NOMO-1 treated with DMSO at 0.1 percent for 48 hours (cell line): Measurements from ENCODE around the gene TSPAN11.

Source experiments
- DNase-seq: peaks from one replicate; lab custom pipeline; 2025; ENCODE audit not compliant: unreplicated experiment; lab: John Stamatoyannopoulos, UW

TSPAN11 gene

DNA sequence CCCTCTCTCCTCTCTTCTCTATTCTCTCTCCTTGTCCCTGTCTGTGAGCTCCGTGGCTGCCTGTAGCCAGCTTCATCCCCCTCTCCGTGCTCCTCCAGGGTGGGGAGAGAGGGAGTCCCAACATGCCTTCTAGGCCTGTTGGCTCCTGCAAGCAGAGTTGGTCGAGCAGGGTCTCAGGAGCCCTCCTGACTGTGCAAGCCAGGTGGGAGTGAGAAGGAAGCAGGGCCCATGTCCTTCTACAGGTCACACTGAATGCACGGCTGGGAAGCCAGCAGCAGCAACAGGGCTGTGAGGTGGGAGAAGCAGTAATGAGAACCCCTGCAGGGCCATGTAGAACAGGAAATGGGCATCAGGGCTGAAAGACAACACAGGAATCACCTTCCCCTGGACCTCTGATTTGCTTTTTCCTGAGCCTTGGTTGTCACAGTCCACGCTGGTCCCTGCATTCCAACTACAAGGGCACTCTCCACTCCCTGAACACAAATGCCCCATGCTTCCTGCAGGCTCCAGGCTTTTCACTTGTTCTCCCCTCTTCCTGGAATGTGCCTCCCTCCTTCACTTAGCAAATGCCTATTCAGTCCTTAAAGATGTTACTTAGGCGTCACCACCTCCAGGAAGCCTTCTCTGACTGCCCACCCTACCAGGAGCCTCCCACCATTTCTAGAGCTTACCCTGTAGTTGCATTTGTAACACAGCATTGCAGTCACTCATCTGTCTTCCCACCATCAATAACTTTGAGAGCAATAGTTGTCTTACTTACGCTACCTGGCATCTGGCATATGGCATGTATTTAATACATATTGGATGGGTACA is 51.2 kb downstream of the TSPAN11 start:
- DNase-seq: no peak

DNA sequence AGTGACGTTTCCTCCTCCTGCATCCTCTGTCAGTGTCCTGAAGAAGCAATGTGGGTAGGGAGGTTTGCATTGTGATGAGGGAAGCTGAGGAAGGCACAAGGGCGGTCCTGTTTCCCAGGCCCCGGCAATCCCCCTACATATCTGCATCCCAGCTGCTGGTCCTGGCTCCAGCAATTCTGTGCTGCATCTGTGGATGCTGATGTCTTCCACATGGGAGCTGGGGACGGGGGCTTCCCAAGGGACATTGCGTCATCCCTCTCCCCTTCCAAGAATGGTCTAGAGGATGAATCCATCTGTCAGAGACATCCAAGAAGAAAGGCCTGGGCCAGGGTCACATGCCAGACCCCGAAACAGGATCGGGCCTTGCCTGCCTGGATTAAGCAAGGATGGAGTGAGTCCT is 52.1 kb downstream of the TSPAN11 start:
- no peak for DNase-seq

DNA sequence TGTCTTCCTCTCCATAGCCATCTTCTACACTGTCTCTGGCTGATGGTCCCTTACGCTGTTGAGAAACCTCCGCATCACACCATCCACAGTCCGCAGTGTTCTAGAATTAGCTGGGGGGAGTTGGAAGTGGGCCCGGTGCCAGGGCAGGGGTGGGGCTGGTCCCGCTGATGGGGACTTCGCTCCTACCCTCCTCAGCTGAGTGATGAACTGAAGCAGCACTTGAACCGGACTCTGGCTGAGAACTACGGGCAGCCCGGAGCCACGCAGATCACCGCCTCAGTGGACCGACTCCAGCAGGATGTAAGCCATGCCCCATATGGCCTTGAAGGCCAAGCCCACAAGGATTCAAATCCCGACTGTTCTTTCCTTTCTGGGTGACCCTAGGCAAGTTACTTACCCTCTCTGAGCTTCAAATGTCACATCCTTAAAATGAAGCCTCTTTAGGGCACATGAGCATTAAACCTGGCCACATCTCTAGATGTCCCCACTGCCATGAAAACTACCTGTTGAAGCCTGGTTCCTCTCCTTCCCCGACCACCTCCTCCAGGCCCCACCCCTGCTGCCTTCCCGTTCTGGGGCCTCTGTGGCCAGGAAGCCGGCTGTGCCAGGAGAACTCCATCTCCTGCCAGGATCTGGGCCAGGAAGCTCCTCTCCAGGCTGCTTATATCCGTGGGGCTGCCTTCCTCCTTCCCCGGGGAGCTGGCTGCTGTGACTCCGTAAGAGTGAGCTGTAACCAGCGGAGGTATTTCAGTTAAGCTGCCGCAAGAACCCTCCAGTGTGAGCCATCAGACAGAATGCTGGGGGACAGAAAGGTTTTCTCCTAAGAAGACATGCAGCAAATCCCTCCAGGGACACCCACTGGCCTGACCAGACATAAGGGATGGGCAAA is 53.1 kb downstream of the TSPAN11 start:
- DNase-seq: no peak

DNA sequence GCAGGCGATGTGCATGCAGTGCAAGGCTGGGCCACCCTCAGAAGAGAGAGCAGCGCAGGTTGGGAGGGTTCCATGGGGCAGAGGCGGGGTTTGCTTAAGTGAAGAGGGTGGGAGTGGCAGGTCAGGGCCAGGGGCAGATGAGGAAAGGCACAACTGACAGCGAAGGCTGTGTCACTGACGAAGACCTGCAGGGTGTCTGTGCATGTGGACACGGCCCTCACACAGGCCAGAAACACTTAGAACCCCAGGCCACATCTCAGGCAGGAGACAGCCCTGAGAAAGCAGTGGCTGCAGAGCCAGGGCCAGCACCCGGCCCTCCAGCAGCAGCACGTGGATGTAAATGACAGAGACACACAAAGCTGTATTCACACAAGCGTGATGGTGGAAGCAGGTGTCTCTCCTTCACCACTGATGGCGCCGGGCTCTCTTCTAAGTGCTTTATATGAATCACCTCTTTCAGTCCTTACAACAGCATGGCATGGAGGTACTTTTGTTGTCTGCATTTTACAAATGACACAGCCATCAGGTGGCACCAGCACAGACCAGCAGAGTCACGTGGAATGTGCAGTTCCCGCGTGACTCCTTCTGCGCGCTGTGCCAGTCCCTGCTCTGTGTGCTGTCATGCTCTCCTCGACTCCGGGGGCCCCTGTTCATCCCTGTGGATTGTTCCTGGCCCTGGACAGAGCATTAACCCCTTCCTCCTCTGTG is 54.6 kb downstream of the TSPAN11 start:
- no peak for DNase-seq

DNA sequence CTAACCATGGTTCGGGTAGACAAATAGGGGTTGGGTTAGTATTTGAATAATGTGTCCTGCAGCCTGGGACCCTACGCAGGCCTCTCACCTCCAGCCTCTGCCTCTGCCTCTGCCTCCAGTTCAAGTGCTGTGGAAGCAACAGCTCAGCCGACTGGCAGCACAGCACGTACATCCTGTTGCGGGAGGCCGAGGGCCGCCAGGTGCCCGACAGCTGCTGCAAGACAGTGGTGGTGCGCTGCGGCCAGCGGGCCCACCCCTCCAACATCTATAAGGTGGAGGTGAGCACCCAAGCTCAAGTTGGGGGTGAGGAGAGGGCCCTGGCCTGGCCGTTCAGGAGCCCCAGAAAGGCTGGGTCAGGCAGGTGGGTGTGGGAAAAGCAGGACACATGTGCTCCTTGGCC is 55.9 kb downstream of the TSPAN11 start:
- no peak for DNase-seq

DNA sequence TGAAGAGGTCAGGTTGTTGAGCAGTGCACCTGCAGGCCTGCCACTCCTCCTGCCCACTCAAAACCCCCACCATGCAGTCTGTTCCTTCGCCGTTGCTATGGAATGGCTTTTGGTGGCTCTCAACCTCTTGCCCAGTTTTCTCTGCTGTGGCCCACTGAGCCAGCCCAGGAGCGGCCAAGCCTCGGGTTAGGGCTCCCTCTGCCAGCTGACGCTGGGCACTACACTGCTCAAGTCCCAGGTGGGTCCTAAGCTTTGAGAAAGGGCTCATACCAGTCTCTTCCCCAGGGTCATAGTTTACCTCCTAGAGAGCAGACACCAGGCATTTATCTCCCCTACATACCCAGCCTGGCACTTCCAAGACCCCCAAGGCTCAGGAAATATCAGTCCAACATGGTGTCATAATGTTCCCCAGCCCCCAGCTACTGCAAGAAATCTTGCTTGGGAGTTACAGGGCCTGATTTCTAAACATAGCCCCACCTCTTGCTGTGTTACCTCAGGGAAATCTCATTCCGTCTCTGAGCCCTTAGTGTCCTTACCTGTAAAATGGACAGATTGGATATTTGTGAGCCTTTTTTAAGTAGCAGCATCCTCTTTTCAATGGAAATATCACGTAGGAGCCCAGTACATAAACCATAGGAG is 59.4 kb downstream of the TSPAN11 start:
- no peak for DNase-seq

DNA sequence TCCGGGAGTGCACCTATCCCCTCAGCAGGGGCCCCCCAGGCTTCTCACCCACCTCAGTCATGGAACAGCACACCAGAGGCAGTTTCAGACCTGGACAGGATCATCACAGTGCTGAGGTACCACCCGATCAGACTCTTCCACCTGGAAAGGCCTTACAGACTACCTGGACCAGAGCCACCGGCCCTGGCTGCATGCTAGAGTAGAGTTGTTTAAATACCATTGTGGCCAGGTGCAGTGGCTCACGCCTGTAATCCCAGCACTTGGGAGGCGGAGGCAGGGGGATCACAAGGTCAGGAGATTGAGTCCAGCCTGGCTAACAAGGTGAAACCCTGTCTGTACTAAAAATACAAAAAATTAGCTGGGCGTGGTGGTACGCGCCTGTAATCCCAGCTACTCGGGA is 61.5 kb downstream of the TSPAN11 start:
- no peak for DNase-seq

DNA sequence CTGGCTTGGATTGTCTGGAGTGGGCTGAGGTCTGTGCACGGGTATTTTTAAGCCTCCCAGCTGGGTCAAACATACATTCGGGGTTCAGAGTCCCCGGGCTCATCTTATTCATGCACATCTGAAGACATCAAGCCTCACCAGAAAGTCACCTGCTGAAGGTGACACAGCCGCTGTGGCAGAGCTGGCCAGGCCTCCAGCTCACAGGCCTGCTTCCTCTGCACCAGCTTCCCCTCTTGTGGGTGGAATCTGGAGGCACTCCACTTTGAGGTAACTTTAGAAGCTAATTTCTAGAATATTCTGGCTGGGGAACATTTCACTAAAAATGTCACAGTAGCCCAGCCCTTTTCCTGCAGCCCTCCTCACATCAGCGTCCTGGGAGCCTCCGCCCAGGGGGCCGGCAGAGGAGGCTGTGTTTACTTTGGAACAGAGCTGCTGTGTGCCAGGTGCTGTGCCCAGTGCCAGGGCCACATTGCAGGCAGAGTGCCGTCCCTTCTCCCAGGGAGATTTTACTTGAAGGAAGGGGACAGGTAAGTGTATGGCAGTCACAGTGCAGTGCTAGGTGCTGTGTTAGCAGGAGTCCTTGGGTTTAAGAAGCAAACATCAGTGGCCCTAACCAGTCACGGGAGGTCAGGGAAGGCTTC is 62.2 kb downstream of the TSPAN11 start:
- DNase-seq: no peak

DNA sequence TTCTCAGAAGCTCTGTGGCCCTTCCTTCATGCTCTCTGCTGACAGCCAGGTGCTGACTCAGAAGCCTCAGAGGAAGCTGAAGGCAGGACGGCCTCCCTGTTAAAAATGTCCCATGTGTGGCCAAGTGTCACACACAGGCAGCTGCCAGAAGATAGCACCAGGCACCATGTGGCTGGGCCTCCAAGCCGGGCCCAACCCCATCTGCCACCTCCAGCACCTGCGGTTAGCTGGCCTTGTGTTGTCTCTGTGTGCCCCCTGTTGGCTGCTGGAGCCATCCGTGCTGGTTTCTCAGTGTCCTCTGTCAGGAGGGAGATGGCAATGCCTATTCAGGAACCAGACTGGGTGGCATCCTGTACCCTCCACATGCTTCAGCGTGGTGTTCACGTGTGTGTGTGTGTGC is 63.2 kb downstream of the TSPAN11 start:
- DNase-seq: no peak

DNA sequence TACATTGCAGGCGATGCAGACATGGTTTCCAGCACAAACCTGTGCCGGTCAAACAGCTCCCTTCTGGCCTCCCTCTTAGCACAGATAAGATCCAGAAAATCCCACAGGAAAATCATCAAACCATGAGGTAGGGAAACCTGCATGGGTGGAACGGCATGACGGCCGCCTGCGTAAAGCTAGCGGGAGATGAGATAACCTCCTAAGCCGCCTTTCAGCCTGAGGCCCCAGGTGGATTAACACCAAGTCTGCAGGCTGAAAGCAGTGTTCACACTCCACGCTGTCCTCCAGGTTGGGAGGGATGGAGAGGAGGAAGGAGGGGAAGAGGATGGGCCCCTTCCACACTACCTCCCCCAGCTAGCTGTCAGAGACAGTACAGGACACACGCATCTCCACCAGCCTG is 63.8 kb downstream of the TSPAN11 start:
- DNase-seq: no peak

DNA sequence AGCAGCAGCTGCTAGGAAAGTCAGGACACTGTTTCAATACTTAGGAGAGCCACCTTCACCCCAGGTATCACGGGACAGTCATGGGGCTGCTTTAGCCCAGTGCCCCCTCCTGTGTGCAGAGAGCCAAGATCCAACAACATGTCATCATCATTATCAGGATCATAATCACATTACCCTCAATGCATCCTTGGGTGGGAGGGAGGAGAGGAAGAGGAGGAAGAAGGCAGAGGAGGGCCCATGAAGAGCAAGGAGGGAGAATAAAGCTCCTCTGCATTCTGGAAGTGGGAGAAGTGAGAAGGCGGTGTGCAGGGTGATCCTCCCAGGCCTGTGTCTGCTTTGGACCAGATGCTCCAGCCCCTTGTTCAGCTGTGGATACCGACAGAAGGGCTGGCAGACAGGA is 64.2 kb downstream of the TSPAN11 start:
- no peak for DNase-seq

DNA sequence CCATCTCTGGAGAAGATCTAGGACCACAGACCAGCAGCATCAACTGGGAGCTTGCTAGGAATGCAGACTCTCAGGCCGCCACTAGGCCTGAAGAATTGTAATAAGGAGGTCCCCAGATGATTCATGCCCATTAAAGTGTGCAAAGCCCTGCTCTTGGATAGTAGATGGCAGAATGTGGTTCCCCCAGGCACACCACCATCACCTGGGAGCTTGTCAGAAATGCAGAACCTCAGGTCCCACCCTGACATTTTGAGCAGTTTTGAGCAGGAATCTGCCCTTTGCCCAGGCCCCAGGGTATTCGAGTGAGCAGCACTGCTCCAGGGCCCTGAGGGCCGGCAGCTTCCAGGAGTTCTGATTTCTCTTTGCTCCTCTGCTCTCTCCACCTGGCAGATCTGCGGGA is 64.9 kb downstream of the TSPAN11 start:
- DNase-seq: no peak

DNA sequence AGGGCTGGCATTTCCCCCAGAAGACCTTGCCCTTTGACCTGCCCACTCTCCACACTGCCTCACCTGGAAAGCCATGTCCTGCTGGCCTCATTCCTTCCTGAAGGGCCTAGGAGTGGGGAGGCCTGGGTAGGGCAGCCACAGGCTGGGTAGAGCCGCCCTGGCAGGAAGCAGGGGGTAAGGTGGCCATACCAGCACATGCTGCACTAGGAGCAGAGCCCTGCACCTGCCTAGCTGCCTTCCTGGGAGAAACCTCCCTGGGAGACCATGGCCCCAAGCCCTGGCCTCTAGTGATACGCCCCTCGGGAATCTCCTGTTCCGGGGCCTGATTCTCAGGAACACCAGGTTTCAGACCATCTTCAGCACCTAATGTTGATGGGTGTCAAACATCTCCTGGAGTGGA is 65.8 kb downstream of the TSPAN11 start:
- DNase-seq: no peak

DNA sequence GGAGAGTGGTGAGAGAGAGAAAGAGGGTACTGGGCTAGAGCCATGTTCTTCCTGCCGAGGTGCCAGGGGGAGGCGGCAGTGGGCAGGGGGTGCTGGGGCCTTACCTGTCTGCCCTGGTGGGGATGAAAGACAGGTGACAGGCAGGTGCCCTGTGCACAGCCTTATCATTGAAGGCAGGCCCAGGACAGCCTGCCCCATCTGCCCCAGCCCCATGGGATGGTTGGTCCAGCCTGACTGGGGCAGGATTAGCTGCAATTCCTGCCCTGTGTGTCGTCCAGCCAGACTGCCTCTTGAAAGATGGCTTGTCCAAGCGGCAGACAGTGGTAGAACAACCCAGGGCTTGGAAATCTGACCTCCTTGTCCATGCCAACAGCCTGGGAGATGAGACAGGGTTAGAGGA is 67.2 kb downstream of the TSPAN11 start:
- no peak for DNase-seq

DNA sequence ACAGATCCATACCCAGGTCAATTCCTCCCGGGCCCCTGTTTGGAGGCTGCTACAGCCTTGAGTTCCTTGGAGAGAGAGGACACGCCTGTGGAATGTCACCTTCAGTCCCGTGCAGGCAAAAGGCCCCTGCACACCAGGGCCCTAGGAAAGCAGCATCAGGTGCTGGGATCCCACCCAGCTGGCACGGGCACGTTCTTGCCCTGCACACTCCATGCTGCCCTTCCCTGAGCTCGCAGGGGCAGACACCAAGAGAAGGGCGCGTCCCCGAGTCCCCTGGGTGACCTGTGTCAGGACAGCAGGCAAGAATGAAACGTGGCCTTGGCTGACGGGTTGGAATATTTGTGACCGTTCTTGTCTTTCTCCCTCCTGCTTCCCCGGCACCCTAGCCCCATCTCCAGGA is 67.7 kb downstream of the TSPAN11 start:
- no peak for DNase-seq

DNA sequence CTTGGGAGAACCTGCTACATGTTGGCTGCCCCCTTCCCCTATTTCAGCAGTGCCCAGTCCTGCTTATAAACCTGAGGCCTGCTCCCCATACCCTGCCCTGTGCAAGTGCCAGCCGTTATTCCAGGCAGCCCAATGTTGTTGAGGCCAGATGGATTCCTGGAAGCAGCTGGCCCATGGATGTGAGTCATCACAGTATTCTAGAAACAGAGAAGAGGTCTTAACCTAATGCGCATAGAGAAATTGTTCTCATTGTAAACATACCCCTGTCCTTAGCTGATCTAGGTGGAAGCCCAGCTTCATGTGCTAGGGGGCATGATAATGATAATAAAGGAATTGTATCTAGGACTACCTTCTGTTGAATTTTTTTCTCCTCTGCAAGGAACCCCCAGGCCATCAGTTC is 69.7 kb downstream of the TSPAN11 start:
- DNase-seq: no peak

DNA sequence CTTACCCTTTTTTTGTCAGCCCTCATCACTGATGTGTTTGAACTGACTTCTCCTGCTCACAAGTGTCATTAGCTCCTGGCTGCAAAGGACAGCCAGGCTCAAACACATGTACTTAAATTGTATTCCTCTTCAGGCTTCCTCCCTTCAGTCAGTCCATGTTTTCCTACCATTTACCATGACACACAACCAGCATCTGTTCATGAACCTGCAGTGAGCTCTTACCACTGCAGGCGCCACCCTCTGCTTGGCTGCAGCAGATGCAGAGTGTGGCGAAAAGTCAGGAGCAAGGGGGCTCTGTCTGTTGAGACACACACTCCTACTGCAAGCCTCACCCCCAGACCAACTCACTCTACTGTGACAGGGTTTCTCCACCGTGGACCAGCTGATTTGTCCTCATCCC is 70.2 kb downstream of the TSPAN11 start:
- DNase-seq: no peak

DNA sequence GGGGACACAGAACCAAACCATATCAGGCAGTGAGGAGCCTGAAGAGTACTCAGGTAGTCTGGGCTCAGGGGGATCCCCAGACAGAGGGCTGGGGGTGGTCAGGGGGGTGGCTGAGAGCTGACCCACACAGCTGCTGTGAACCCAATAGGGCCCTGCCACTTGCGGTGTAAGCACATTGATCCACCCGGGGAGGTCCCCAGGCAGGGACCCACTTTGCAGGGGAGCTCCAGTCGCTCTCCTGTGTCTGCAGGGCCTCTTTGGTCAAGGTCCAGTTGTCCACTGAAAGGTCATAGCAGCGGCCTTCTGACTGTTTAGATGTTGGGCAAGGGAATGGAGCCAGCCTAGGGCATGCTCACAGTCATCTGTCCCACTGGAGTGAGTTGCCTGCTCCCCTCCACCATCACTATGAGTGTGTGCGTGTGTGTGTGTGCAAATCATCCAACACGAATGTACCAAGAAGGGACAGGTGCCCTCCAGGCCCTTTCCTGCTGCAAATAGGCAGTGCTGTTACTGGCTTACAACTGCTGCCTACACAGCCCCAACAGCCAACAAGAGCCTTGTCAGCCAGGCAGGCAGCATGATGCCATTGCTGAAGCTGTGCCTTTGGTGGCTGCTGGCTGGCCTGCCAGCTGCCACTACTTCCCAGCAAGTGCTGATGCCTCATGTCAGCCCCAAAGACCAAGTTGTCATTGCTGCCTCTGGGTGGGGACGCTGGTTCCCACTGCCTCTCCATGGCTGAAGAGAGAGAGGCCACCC is 71.3 kb downstream of the TSPAN11 start:
- DNase-seq: no peak

DNA sequence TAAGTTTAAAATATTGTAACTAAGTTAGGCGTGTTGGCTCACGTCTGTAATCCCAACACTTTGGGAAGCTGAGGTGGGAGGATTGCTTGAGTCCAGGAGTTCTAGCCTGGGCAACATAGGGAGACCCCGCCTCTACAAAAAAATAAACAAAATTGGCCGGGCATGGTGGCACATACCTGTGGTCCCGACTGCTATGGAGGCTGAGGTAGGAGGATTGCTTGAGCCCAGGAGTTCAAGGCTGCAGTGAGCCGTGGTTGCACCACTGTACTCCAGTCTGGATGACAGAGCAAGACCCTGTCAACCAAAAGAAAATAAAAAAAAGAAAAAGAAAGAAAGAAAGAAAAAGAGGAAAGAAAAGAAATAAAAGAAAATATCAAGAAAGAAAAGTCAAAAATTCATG is 72.5 kb downstream of the TSPAN11 start:
- no peak for DNase-seq

DNA sequence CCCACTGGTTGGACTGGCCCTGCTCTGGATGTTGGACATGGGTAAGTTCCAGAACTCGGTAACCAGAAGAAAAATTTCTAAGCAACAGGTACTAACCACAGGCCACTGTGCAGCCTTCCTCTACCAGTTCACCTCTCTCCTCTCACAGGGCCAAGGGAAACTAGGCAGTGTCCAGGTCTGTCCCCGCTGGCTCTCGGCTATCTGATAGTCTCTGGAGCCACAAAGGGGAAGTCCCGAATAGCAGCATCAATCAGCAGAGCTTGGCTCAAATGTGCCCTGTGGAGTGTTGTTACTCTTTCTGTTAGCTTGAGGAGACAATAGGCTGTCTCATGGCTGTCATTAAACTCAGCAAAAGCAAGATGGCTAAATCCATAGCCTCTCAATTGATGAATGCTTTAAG is 73.2 kb downstream of the TSPAN11 start:
- DNase-seq: no peak
